CD4-positive, alpha-beta memory T cell (primary cell): ENCODE measurements around the gene PEX14. TPM values are rescaled to one million over a fixed set of nuclear protein-coding genes. Genes with fewer than 3 reads are reported as not detected.

ENCODE experiments used
- CTCF ChIA-PET: fragments of 350-600 bp; sonication (Branson Sonifier 250); formaldehyde crosslinking; loops from one replicate; lab custom pipeline; 2021; ENCODE audit warnings: inconsistent platforms; ENCODE audit not compliant: partially characterized antibody; lab: Charles Lee
- POLR2A ChIA-PET: fragments of 350-600 bp; sonication (Branson Sonifier 250); formaldehyde crosslinking; loops from one replicate; lab custom pipeline; 2021; ENCODE audit not compliant: partially characterized antibody; lab: Charles Lee
- DNase-seq, 5 donors: peaks; one replicate each; pipeline versions ENCODE4 v3.0.0 to v3.0.0-alpha.2; 2020 to 2022; ENCODE audit warnings: mixed read lengths in 1 of 5
- H3K27ac ChIP-seq: one replicate; pipeline ENCODE4 v1.7.0; 2013; ENCODE audit warnings: low read depth, low read length
- H3K27me3 ChIP-seq: 2 replicates; pipeline ENCODE4 v1.7.0; 2013; ENCODE audit warnings: mild to moderate bottlenecking, low read length, moderate library complexity; ENCODE audit not compliant: insufficient read depth
- H3K36me3 ChIP-seq: 2 replicates; pipeline ENCODE4 v1.7.0; 2013; ENCODE audit warnings: mild to moderate bottlenecking, low read length, moderate library complexity; ENCODE audit not compliant: insufficient read depth
- H3K4me1 ChIP-seq: 2 replicates; pipeline ENCODE4 v1.7.0; 2013; ENCODE audit warnings: mild to moderate bottlenecking, low read length, moderate library complexity; ENCODE audit not compliant: insufficient read depth
- H3K4me3 ChIP-seq, 2 donors: one replicate each; pipeline ENCODE4 v1.7.0; 2013; ENCODE audit warnings: low read length in 2 of 2, mild to moderate bottlenecking in 1 of 2
- H3K9me3 ChIP-seq, 2 donors: one replicate each; pipeline ENCODE4 v1.7.0; 2013; ENCODE audit warnings: low read length in 2 of 2, control low read depth in 1 of 2; ENCODE audit not compliant: control insufficient read depth in 1 of 2
- H3K27ac Mint-ChIP-seq, 7 donors: one replicate each; pipeline ENCODE4 v1.8.0; 2020 to 2021; ENCODE audit warnings: mixed read lengths in 7 of 7, mild to moderate bottlenecking in 6 of 7, inconsistent platforms in 3 of 7, moderate library complexity in 3 of 7
- H3K27me3 Mint-ChIP-seq, 2 donors: one replicate each; pipeline ENCODE4 v1.8.0; 2020 to 2021; ENCODE audit warnings: mixed read lengths in 2 of 2
- H3K36me3 Mint-ChIP-seq, 2 donors: one replicate each; pipeline ENCODE4 v1.8.0; 2020 to 2021; ENCODE audit warnings: mixed read lengths in 2 of 2, inconsistent platforms in 1 of 2, mild to moderate bottlenecking in 1 of 2
- H3K4me1 Mint-ChIP-seq, 4 donors: one replicate each; pipeline ENCODE4 v1.8.0; 2020 to 2021; ENCODE audit warnings: mixed read lengths in 4 of 4, mild to moderate bottlenecking in 1 of 4
- H3K4me3 Mint-ChIP-seq, 8 donors: one replicate each; pipeline ENCODE4 v1.8.0; 2020 to 2021; ENCODE audit warnings: mixed read lengths in 8 of 8, mild to moderate bottlenecking in 7 of 8, moderate library complexity in 6 of 8, inconsistent platforms in 3 of 8
- H3K9me3 Mint-ChIP-seq, 8 donors: one replicate each; pipeline ENCODE4 v1.8.0; 2020 to 2021; ENCODE audit warnings: mixed read lengths in 8 of 8, mild to moderate bottlenecking in 5 of 8, inconsistent platforms in 3 of 8, moderate library complexity in 1 of 8
- intact Hi-C: fragments of 100-400 bp; cut with micrococcal nuclease; formaldehyde crosslinking; loops from one replicate; pipeline ENCODE4 v1.15.1; 2023
- polyA plus RNA-seq, 2 donors: library from polyadenylated mRNA; unstranded; fragments of 300-500 nt; fragmentation: Illumina TruSeq; gene quantifications; one replicate each; pipeline ENCODE4 v1.2.3, GENCODE V29; 2021
- total RNA-seq, 2 experiments: library from RNA; stranded (reverse); gene quantifications; one replicate each; pipeline ENCODE4 v1.2.3, GENCODE V29; 2021

PEX14 gene
- total and polyA plus RNA-seq, 4 experiments from 2014 or later: 3.1 to 16.1 (median 9.9) TPM

- H3K36me3 ChIP-seq: no peaks in the 10 kb centered on the region
- Mint-ChIP-seq H3K9me3 (no peaks in the 10 kb centered on the region), H3K27me3 (no peaks in the 10 kb centered on the region), H3K36me3 (peaks cover 6 to 7% of the 10 kb centered on the region in 2 donors), H3K27ac (no peak overlapping the region), H3K4me1 (peaks cover 0 to 10% (median under 1%) of the 10 kb centered on the region in 4 donors), H3K4me3 (no peak overlapping the region)
- intact Hi-C loops: no loop called here
- peaks cover 6% of the 10 kb centered on the region for H3K4me1 ChIP-seq
- no peak for DNase-seq
- no peaks in the 10 kb centered on the region for H3K27me3 ChIP-seq
- ChIA-PET POLR2A (no interaction called here), CTCF (no interaction called here)
- H3K4me3 ChIP-seq: no peak overlapping the region
- H3K9me3 ChIP-seq: no peaks in the 10 kb centered on the region
- no peak overlapping the region for H3K27ac ChIP-seq
Measured at GRCh38 chr1:10635085-10635896, 160.5 kb downstream of the PEX14 start.

- no peak overlapping the region for H3K27ac Mint-ChIP-seq
- H3K4me3 ChIP-seq: no peak overlapping the region
- H3K4me1 ChIP-seq: peaks cover 6% of the 10 kb centered on the region
- peaks cover 2 to 3% of the 10 kb centered on the region in 2 donors for H3K36me3 Mint-ChIP-seq
- intact Hi-C loops: no loop called here
- peaks cover 0 to 10% (median under 1%) of the 10 kb centered on the region in 4 donors for H3K4me1 Mint-ChIP-seq
- no peak overlapping the region for H3K27ac ChIP-seq
- CTCF ChIA-PET: no interaction called here
- no peaks in the 10 kb centered on the region for H3K9me3 Mint-ChIP-seq
- no peak overlapping the region for H3K4me3 Mint-ChIP-seq
- POLR2A ChIA-PET: interaction anchor here (1.3 kb wide), 1 partner anchor 9 kb away, joined by 3 read pairs; no protein-coding TSS in a partner anchor
- no peak for DNase-seq
- H3K27me3 Mint-ChIP-seq: no peaks in the 10 kb centered on the region
- H3K9me3 ChIP-seq: no peaks in the 10 kb centered on the region
- no peaks in the 10 kb centered on the region for H3K27me3 ChIP-seq
- H3K36me3 ChIP-seq: no peaks in the 10 kb centered on the region
Measured at GRCh38 chr1:10635992-10636391, 161.2 kb downstream of the PEX14 start.

GRCh38 chr1:10637400-10637799 is 162.7 kb downstream of the PEX14 start:
- peaks cover 0 to 10% (median under 1%) of the 10 kb centered on the region in 4 donors for H3K4me1 Mint-ChIP-seq
- H3K27ac Mint-ChIP-seq: no peak overlapping the region
- peak overlapping the region in 2 of 8 donors; percentile 15 to 39 for H3K4me3 Mint-ChIP-seq
- ChIA-PET CTCF (no interaction called here), POLR2A (interaction anchor here (1.3 kb wide), 1 partner anchor 8 kb away, joined by 3 read pairs; no protein-coding TSS in a partner anchor)
- H3K27me3 ChIP-seq: no peaks in the 10 kb centered on the region
- no peaks in the 10 kb centered on the region for H3K9me3 ChIP-seq
- H3K9me3 Mint-ChIP-seq: no peaks in the 10 kb centered on the region
- H3K27me3 Mint-ChIP-seq: no peaks in the 10 kb centered on the region
- no peak for DNase-seq
- no peak overlapping the region for H3K4me3 ChIP-seq
- H3K36me3 Mint-ChIP-seq: peaks cover 2 to 3% of the 10 kb centered on the region in 2 donors
- no peaks in the 10 kb centered on the region for H3K36me3 ChIP-seq
- peaks cover 6% of the 10 kb centered on the region for H3K4me1 ChIP-seq
- no peak overlapping the region for H3K27ac ChIP-seq
- intact Hi-C loops: no loop called here

GRCh38 chr1:10637834-10638558 is 163.2 kb downstream of the PEX14 start:
- CTCF ChIA-PET: no interaction called here
- peaks cover 2 to 3% of the 10 kb centered on the region in 2 donors for H3K36me3 Mint-ChIP-seq
- POLR2A ChIA-PET: no interaction called here

GRCh38 chr1:10638559-10639005 is 163.8 kb downstream of the PEX14 start:
- no peak for DNase-seq
- CTCF ChIA-PET: no interaction called here
- H3K9me3 Mint-ChIP-seq: no peaks in the 10 kb centered on the region

More at GRCh38 chr1:10637834-10638558, 163.2 kb downstream of the PEX14 start:
- Histone ChIP-seq H3K36me3 (no peaks in the 10 kb centered on the region), H3K9me3 (no peaks in the 10 kb centered on the region), H3K4me1 (peaks cover 6% of the 10 kb centered on the region), H3K27me3 (no peaks in the 10 kb centered on the region), H3K4me3 (peak overlapping the region in 1 of 2 donors; percentile 14), H3K27ac (no peak overlapping the region)
- Mint-ChIP-seq H3K4me3 (peak overlapping the region in 3 of 8 donors; percentile 15 to 39 (median 31)), H3K27me3 (no peaks in the 10 kb centered on the region), H3K4me1 (peaks cover 0 to 10% (median under 1%) of the 10 kb centered on the region in 4 donors), H3K9me3 (no peaks in the 10 kb centered on the region), H3K27ac (peak overlapping the region in 1 of 7 donors; percentile 68)
- DNase-seq: peak in 3 of 5 donors; percentile 21 to 27 (median 22)
- intact Hi-C loops: no loop called here

GRCh38 chr1:10639011-10639774 is 164.4 kb downstream of the PEX14 start:
- peaks cover 6% of the 10 kb centered on the region for H3K4me1 ChIP-seq
- Mint-ChIP-seq H3K27ac (no peak overlapping the region), H3K27me3 (no peaks in the 10 kb centered on the region), H3K9me3 (no peaks in the 10 kb centered on the region), H3K36me3 (no peaks in the 10 kb centered on the region), H3K4me3 (no peak overlapping the region), H3K4me1 (peaks cover 0 to 10% (median under 1%) of the 10 kb centered on the region in 4 donors)
- POLR2A ChIA-PET: no interaction called here
- CTCF ChIA-PET: no interaction called here
- no peak overlapping the region for H3K4me3 ChIP-seq
- no peaks in the 10 kb centered on the region for H3K9me3 ChIP-seq
- H3K27ac ChIP-seq: no peak overlapping the region
- no peaks in the 10 kb centered on the region for H3K27me3 ChIP-seq
- no peaks in the 10 kb centered on the region for H3K36me3 ChIP-seq
- DNase-seq: no peak
- intact Hi-C loops: no loop called here

More at GRCh38 chr1:10638559-10639005, 163.8 kb downstream of the PEX14 start:
- Histone ChIP-seq H3K9me3 (no peaks in the 10 kb centered on the region), H3K4me3 (peak overlapping the region in 1 of 2 donors; percentile 14), H3K36me3 (no peaks in the 10 kb centered on the region), H3K4me1 (peaks cover 6% of the 10 kb centered on the region), H3K27ac (no peak overlapping the region), H3K27me3 (no peaks in the 10 kb centered on the region)
- no peak overlapping the region for H3K4me3 Mint-ChIP-seq
- H3K27me3 Mint-ChIP-seq: no peaks in the 10 kb centered on the region
- peaks cover under 1 to 2% of the 10 kb centered on the region in 2 donors for H3K36me3 Mint-ChIP-seq
- intact Hi-C loops: no loop called here
- POLR2A ChIA-PET: no interaction called here
- peaks cover 0 to 10% (median under 1%) of the 10 kb centered on the region in 4 donors for H3K4me1 Mint-ChIP-seq
- no peak overlapping the region for H3K27ac Mint-ChIP-seq
